ENCODE data around the gene MAML3.

Gene MAML3

DNA sequence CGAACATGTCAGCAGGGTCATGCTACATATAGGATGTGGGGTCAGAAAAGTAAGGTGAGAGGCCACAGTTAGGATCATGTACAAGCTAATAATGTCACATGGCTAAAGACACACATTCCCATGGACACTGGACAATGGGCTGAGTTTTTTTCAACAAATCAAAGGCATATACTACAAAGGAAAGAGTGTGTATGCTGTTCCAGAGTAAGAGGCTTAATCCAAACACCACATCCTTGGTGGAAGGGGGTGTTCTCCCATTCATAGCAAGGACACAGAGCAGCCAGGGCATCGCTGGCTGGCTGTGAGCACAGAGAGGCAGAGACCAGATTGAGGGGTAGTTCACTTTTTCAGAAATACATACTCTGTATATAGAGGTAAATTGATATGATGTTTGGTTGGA lies 356.7 kb downstream of the MAML3 start:
- Histone ChIP-seq H3K9me3 (ENCODE audit: low read length) (no peaks in the 10 kb centered on the region), H3K36me3 (ENCODE audit: insufficient read depth, low read length) (no peaks in the 10 kb centered on the region), H3K4me1 (ENCODE audit: insufficient read depth, low read length, severe bottlenecking) (no peaks in the 10 kb centered on the region), H3K27ac (ENCODE audit: low read depth, low read length, poor library complexity, severe bottlenecking) (no peak overlapping the region), H3K27me3 (ENCODE audit: insufficient read depth, low read length) (no peaks in the 10 kb centered on the region), H3K4me3 (ENCODE audit: low read depth, low read length, poor library complexity, severe bottlenecking) (no peak overlapping the region), H3K9ac (ENCODE audit: low read length) (no peak overlapping the region), H3K9me2 (ENCODE audit: low read depth, low read length) (no peaks in the 10 kb centered on the region), H2AFZ (ENCODE audit: low read length) (no peak overlapping the region), H3K79me2 (ENCODE audit: insufficient read depth, low read length) (no peaks in the 10 kb centered on the region), H3K4me2 (ENCODE audit: low read length) (no peak overlapping the region), H3F3A (ENCODE audit: insufficient read depth, low read length) (no peaks in the 10 kb centered on the region), H4K20me1 (ENCODE audit: insufficient read depth, low read length) (no peaks in the 10 kb centered on the region)
- TF ChIP-seq, protein P1, sequence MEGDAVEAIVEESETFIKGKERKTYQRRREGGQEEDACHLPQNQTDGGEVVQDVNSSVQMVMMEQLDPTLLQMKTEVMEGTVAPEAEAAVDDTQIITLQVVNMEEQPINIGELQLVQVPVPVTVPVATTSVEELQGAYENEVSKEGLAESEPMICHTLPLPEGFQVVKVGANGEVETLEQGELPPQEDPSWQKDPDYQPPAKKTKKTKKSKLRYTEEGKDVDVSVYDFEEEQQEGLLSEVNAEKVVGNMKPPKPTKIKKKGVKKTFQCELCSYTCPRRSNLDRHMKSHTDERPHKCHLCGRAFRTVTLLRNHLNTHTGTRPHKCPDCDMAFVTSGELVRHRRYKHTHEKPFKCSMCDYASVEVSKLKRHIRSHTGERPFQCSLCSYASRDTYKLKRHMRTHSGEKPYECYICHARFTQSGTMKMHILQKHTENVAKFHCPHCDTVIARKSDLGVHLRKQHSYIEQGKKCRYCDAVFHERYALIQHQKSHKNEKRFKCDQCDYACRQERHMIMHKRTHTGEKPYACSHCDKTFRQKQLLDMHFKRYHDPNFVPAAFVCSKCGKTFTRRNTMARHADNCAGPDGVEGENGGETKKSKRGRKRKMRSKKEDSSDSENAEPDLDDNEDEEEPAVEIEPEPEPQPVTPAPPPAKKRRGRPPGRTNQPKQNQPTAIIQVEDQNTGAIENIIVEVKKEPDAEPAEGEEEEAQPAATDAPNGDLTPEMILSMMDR (IDR thresholded peaks at IDR 0.05; ENCODE audit: low read length) = no peak
- TF ChIP-seq EZH2 (IDR thresholded peaks at IDR 0.05; ENCODE audit: borderline replicate concordance, low read length) = no peak

- Histone ChIP-seq H3K9ac (ENCODE audit: low read length) (no peak overlapping the region), H3K9me3 (ENCODE audit: low read length) (no peaks in the 10 kb centered on the region), H2AFZ (ENCODE audit: low read length) (no peak overlapping the region), H3K79me2 (ENCODE audit: insufficient read depth, low read length) (no peaks in the 10 kb centered on the region), H3K4me2 (ENCODE audit: low read length) (no peak overlapping the region), H3K36me3 (ENCODE audit: insufficient read depth, low read length) (no peaks in the 10 kb centered on the region), H4K20me1 (ENCODE audit: insufficient read depth, low read length) (no peaks in the 10 kb centered on the region), H3K27me3 (ENCODE audit: insufficient read depth, low read length) (no peaks in the 10 kb centered on the region), H3K4me3 (ENCODE audit: low read depth, low read length, poor library complexity, severe bottlenecking) (no peak overlapping the region), H3K27ac (ENCODE audit: low read depth, low read length, poor library complexity, severe bottlenecking) (no peak overlapping the region), H3K9me2 (ENCODE audit: low read depth, low read length) (no peaks in the 10 kb centered on the region), H3F3A (ENCODE audit: insufficient read depth, low read length) (no peaks in the 10 kb centered on the region), H3K4me1 (ENCODE audit: insufficient read depth, low read length, severe bottlenecking) (no peaks in the 10 kb centered on the region)
- no peak for TF ChIP-seq EZH2 (IDR thresholded peaks at IDR 0.05; ENCODE audit: borderline replicate concordance, low read length)
- TF ChIP-seq, protein P1 (IDR thresholded peaks at IDR 0.05; ENCODE audit: low read length) = no peak
Observed at GRCh38 chr4:139795527-139796314, 358.3 kb downstream of the MAML3 start.

DNA sequence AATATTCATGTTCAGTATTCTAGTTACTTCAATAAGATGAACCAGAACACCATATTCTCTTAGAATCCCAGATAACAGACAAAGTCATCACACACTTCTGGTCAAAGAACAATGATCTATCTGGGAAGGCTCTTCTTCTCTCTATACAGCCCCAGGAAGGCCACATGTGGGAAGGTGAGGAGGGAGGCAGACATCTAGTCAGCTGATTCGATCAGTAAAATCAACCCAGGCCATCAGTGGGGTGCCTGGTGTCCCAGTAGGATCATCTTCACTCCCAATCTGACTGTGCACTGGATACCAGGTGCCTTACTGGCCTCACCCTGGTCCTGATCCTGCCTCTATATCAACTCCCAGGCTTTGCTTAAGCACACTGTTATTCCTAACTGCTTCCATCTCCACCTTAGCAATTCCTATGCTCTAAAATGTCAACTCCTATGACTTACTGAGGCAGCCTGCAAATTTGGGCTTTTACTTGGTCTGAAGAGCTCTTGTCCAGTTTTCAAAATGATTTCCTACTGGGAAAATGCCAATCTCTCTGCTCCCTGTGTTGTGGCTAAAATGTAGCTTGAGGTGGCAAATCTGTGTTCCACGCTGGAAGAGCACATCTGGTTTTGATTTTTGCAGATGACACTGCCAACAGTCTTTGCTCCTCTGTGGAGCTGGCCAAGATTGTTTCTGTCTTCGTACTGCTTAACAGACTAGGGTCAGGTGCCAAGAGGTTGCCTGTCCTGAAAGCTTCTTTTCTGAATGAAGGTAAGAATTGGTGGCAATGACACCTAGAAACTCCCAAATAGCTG lies 359.6 kb downstream of the MAML3 start:
- H3K36me3 ChIP-seq (ENCODE audit: insufficient read depth, low read length) = no peaks in the 10 kb centered on the region
- no peak overlapping the region for H3K9ac ChIP-seq (ENCODE audit: low read length)
- no peaks in the 10 kb centered on the region for H3K9me2 ChIP-seq (ENCODE audit: low read depth, low read length)
- TF ChIP-seq, protein P1 (IDR thresholded peaks at IDR 0.05; ENCODE audit: low read length) = no peak
- no peak for TF ChIP-seq EZH2 (IDR thresholded peaks at IDR 0.05; ENCODE audit: borderline replicate concordance, low read length)
- H2AFZ ChIP-seq (ENCODE audit: low read length) = no peak overlapping the region
- H3K27me3 ChIP-seq (ENCODE audit: insufficient read depth, low read length) = no peaks in the 10 kb centered on the region
- no peak overlapping the region for H3K4me2 ChIP-seq (ENCODE audit: low read length)
- no peak overlapping the region for H3K27ac ChIP-seq (ENCODE audit: low read depth, low read length, poor library complexity, severe bottlenecking)
- H4K20me1 ChIP-seq (ENCODE audit: insufficient read depth, low read length) = no peaks in the 10 kb centered on the region
- H3K79me2 ChIP-seq (ENCODE audit: insufficient read depth, low read length) = no peaks in the 10 kb centered on the region
- H3K4me1 ChIP-seq (ENCODE audit: insufficient read depth, low read length, severe bottlenecking) = no peaks in the 10 kb centered on the region
- H3F3A ChIP-seq (ENCODE audit: insufficient read depth, low read length) = no peaks in the 10 kb centered on the region
- H3K4me3 ChIP-seq (ENCODE audit: low read depth, low read length, poor library complexity, severe bottlenecking) = no peak overlapping the region
- no peaks in the 10 kb centered on the region for H3K9me3 ChIP-seq (ENCODE audit: low read length)
